Thyroid gland (tissue), 4 donors: ENCODE data around the gene LFNG. TPM values are rescaled to one million over a fixed set of nuclear protein-coding genes. Genes with fewer than 3 reads are reported as not detected.
"Not testable (repeated sequence)": the region's sequence is repeated elsewhere in the genome, so short reads cannot be mapped to it uniquely, and the experiment has no call there.

ENCODE experiments used
- DNase-seq, 2 donors: peaks; one replicate each; pipeline ENCODE4 v3.0.0-alpha.2; 2019
- H3K27ac ChIP-seq, 3 donors: fragments of 200-600 bp; sonication (generic); 1 replicate in 2 of 3; 2 replicates in 1 of 3; pipeline ENCODE4 v1.5.1; 2016 to 2019; ENCODE audit warnings: mild to moderate bottlenecking in 1 of 3, moderate library complexity in 1 of 3
- H3K27me3 ChIP-seq: fragments of 200-600 bp; sonication (generic); one replicate; pipeline ENCODE4 v1.5.1; 2019
- H3K36me3 ChIP-seq, 2 donors: fragments of 200-600 bp; sonication (generic); one replicate each; pipeline ENCODE4 v1.5.1; 2016 to 2019
- H3K4me1 ChIP-seq, 2 donors: fragments of 200-600 bp; sonication (generic); one replicate each; pipeline ENCODE4 v1.5.1; 2017 to 2019
- H3K4me3 ChIP-seq, 3 donors: fragments of 200-600 bp; sonication (generic); replicated peaks in 1 of 3; 1 replicate in 2 of 3; 2 replicates in 1 of 3; pipeline ENCODE4 v1.5.1; 2016; ENCODE audit warnings: mild to moderate bottlenecking in 1 of 3
- H3K9me3 ChIP-seq: fragments of 200-600 bp; sonication (generic); one replicate; pipeline ENCODE4 v1.5.1; 2017
- POLR2A ChIP-seq, 2 donors: fragments of 450-650 bp; IDR thresholded peaks; one replicate each; pipeline ENCODE4 v1.6.1; 2017; ENCODE audit warnings: antibody characterized with exemption in 2 of 2, mild to moderate bottlenecking in 2 of 2, moderate library complexity in 1 of 2
- WGBS, 2 donors: methylation state at CpG; one replicate each; pipeline ENCODE4 v1.1.5; 2017; 5-methylcytosine and 5-hydroxymethylcytosine counted together
- intact Hi-C: fragments of 100-400 bp; cut with DNase I; formaldehyde crosslinking; loops from one replicate; pipeline ENCODE4 v1.15.1; 2023
- total RNA-seq, 4 donors: library from RNA; depleted of rRNA; stranded (reverse); fragments of >200 nt; gene quantifications; one replicate each; pipeline ENCODE4 v1.2.3, GENCODE V29; 2016
- TF ChIP-seq, protein P1 (sequence below), 6 experiments: fragments of 200-600 bp in 3 of 6; fragments of 450-650 bp in 3 of 6; sonication (generic) in 3 of 6; IDR thresholded peaks; one replicate each; pipeline ENCODE4 v1.5.1; 2016 to 2019; ENCODE audit warnings: antibody characterized with exemption in 6 of 6, mild to moderate bottlenecking in 2 of 6, inconsistent platforms in 1 of 6, moderate library complexity in 1 of 6

LFNG gene
- total RNA-seq, 4 donors from 2014 or later, result 3.8 to 6.1 (median 4.8) TPM

DNA sequence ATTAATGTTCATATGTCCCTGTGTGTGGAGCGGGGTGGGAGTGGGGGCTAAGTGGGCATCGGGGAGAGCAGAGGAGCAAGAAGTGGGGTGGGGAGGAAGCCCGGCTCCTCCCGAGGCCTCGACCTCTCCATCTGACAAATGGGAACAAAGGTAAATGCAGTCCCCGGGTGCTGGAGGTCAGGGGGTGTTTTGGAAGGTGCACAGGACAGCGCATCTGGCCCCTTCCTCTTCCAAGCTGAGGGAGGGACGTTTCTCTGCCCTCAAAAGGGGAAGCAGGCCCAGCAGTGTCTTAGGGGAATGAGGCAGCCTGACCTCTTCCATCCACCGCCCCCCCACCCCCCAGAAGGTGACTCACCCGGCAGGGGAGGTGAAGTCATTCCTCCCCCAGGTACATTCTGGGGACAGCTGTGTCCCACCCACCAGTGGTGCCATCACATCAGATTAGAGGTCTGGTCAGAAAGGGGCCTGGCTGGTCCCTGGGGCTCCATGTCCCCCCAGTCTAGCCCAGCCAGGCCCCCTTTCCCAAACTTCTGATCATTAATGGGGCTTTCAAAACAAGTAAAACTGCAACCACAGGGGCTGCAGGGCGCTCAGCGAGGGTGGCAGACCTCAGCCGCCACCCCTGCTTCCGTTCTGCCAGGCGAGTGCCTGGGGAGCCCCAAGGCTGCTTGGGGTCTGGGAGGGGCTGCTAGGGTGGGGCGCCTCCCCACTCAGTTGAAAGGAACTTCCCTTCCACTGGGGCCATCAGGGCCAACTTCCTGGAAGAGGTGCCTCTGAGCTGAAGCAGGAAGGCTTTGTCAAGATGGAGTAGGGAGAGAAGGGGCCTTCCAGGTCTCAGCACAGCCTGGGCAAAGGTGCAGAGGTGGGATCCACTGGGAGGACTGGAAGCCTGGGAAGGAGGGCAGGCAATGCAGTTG lies 10.8 kb downstream of the LFNG start:
- no peak overlapping the region for H3K27ac ChIP-seq
- H3K27me3 ChIP-seq, result no peaks in the 10 kb centered on the region
- no peak overlapping the region for H3K4me3 ChIP-seq
- WGBS, 2 donors, result 72 to 74% methylated on average over 14 to 16 of the region's 16 CpGs
- no peaks in the 10 kb centered on the region for H3K9me3 ChIP-seq
- TF ChIP-seq, protein P1, sequence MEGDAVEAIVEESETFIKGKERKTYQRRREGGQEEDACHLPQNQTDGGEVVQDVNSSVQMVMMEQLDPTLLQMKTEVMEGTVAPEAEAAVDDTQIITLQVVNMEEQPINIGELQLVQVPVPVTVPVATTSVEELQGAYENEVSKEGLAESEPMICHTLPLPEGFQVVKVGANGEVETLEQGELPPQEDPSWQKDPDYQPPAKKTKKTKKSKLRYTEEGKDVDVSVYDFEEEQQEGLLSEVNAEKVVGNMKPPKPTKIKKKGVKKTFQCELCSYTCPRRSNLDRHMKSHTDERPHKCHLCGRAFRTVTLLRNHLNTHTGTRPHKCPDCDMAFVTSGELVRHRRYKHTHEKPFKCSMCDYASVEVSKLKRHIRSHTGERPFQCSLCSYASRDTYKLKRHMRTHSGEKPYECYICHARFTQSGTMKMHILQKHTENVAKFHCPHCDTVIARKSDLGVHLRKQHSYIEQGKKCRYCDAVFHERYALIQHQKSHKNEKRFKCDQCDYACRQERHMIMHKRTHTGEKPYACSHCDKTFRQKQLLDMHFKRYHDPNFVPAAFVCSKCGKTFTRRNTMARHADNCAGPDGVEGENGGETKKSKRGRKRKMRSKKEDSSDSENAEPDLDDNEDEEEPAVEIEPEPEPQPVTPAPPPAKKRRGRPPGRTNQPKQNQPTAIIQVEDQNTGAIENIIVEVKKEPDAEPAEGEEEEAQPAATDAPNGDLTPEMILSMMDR (IDR thresholded peaks at IDR 0.05), result no peak
- no peak for TF ChIP-seq POLR2A (IDR thresholded peaks at IDR 0.05)
- intact Hi-C loops, result no loop called here
- DNase-seq, result no peak
- H3K4me1 ChIP-seq, result peaks cover 0 to 39% of the 10 kb centered on the region in 2 donors
- H3K36me3 ChIP-seq, result no peaks in the 10 kb centered on the region

DNA sequence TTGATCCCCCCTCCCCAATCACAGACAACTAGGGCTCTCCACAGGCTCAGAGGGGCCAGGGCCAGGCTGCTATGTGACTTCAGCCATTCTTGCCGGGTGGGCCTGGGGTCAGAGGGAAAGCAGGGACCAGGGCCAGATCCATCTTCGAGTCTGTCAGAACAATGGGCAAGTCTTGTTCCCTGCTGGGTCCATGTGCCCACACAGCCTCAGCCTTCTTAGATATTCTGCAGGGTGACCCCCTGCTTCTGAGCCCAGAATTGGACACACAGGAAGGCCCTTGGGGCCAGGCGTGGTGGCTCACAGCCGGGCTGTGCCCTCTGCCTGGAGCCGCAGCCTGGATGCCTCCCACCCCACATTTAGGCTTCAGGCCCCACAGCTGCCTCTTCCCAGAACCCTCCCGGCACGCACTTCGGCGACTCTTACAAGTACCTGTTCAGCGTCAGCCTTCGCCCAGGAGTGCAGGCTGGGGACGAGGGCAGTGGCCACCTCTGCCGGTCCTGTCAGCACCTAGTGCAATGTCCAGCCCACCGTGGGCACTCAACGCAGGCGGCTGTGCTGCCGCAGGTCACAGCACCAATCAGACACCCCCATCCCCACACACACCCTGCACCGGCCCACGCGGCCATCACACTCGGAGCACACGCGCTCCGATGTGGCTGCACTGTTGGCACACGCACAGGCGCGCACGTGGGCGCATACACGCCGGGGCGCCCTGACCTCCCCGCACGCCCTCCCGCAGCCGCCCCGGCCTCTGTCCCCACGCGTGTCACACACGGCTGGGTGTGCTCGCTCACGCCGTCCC lies 11.6 kb downstream of the LFNG start:
- H3K27me3 ChIP-seq, intact Hi-C loops, H3K27ac ChIP-seq, H3K9me3 ChIP-seq, H3K36me3 ChIP-seq, H3K4me3 ChIP-seq, DNase-seq: not testable (repeated sequence)
- peaks cover 0 to 39% of the 10 kb centered on the region in 2 donors for H3K4me1 ChIP-seq
- 53 to 57% methylated on average over 13 to 16 of the region's 43 CpGs for WGBS, 2 donors

DNA sequence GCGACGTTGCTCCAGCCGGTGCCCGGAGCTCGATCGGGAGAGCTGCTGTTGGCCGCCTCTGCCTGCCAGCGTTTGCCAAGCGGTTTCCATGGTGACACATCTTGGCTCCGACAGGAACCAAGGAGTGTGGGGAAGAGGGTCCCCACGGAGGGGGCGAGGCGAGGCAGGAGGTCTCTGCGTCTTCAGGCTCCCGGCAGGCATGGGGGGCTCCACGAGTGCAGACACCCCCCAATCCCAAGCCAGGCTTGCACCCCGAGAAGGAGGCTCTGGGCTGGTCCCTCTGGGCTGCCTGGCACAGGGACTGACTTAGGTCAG lies 12.2 kb downstream of the LFNG start:
- H3K27me3 ChIP-seq, intact Hi-C loops, H3K27ac ChIP-seq, H3K36me3 ChIP-seq, H3K9me3 ChIP-seq, DNase-seq, H3K4me3 ChIP-seq: not testable (repeated sequence)
- WGBS, 2 donors, result 31% methylated on average over 4 of the region's 17 CpGs; no CpG with 5 or more reads in 1 of the 2 donors
- H3K4me1 ChIP-seq, result peaks cover 0 to 39% of the 10 kb centered on the region in 2 donors

DNA sequence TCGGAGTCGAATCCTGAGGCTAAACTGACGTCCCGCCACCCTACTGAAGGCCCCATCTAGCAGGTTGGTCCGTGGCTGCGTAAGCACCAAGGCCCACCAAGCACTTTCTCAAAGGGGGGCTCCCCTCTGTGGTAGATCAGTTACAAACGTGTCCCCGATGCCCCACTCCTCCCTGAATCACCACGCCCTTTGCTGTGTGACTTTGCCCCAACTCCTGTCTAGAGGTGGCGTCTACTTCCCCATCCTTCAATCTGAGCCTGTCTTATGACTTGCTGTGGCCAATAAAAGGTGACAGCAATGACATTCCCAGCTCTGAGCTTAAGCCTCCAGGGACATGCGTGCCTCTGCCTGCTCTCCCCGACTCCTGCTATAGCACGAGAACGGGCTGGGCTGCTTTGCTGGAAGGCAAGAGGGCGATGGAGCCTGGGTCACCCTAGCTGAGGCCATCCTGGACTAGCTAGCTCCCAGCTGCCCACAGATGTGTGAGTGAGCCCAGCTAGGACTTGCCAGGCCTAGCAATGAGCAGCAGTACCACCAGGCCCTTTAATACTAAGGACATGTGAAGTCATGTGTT lies 12.7 kb downstream of the LFNG start:
- peaks cover 0 to 39% of the 10 kb centered on the region in 2 donors for H3K4me1 ChIP-seq
- DNase-seq, H3K4me3 ChIP-seq, H3K36me3 ChIP-seq, H3K9me3 ChIP-seq, H3K27me3 ChIP-seq, H3K27ac ChIP-seq, intact Hi-C loops: not testable (repeated sequence)
- WGBS, 2 donors, result 79 to 82% methylated on average over 8 of the region's 15 CpGs

DNA sequence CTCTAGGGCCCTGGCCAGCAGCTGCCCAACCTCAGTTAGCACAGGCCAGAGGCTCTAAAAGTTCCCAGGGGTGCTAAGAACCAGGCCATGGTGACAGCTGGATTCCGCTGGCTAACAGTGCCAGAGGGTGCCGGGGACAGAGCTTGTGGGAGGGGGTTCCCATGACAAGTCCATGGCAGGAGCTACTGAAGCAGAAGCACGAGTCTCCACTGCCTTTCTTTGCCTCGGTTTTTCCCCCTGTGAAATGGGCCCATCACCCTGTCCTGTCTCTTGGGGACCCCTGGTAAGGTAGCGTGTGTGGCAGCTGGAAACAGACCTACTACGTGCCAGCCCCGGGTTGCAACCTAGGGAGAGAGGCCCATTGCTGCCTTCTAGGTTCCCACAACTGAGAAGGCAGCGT lies 13.2 kb downstream of the LFNG start:
- H3K4me3 ChIP-seq, H3K9me3 ChIP-seq, H3K27ac ChIP-seq, intact Hi-C loops, DNase-seq, H3K27me3 ChIP-seq, H3K36me3 ChIP-seq: not testable (repeated sequence)
- WGBS, 2 donors, result 90 to 100% methylated on average over 1 to 3 of the region's 8 CpGs
- H3K4me1 ChIP-seq, result peaks cover 0 to 39% of the 10 kb centered on the region in 2 donors

DNA sequence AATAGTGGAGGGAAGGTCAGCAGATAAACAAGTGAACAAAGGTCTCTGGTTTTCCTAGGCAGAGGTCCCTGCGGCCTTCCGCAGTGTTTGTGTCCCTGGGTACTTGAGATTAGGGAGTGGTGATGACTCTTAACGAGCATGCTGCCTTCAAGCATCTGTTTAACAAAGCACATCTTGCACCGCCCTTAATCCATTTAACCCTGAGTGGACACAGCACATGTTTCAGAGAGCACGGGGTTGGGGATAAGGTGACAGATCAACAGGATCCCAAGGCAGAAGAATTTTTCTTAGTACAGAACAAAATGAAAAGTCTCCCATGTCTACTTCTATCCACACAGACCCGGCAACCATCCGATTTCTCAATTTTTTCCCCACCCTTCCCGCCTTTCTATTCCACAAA lies 14.0 kb downstream of the LFNG start:
- WGBS, 2 donors, result 50 to 63% methylated on average over 1 to 5 of the region's 8 CpGs
- H3K4me1 ChIP-seq, result peaks cover 0 to 32% of the 10 kb centered on the region in 2 donors
- H3K4me3 ChIP-seq, DNase-seq, H3K9me3 ChIP-seq, H3K27me3 ChIP-seq, intact Hi-C loops, H3K36me3 ChIP-seq, H3K27ac ChIP-seq: not testable (repeated sequence)

DNA sequence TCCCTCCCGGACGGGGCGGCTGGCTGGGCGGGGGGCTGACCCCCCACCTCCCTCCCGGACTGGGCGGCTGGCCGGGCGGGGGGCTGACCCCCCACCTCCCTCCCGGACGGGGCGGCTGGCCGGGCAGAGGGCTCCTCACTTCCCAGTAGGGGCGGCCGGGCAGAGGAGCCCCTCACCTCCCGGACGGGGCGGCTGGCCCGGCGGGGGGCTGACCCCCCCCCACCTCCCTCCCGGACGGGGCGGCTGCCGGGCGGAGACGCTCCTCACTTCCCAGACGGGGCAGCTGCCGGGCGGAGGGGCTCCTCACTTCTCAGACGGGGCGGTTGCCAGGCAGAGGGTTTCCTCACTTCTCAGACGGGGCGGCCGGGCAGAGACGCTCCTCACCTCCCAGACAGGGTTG lies 14.6 kb downstream of the LFNG start:
- no CpG with 5 or more reads among the region's 34 CpGs for WGBS, 2 donors
- Histone ChIP-seq H3K36me3 (peaks cover 8 to 14% of the 10 kb centered on the region in 2 donors), H3K4me1 (peaks cover 0 to 26% of the 10 kb centered on the region in 2 donors)
- H3K4me3 ChIP-seq, intact Hi-C loops, H3K27ac ChIP-seq, H3K27me3 ChIP-seq, DNase-seq, H3K9me3 ChIP-seq: not testable (repeated sequence)

DNA sequence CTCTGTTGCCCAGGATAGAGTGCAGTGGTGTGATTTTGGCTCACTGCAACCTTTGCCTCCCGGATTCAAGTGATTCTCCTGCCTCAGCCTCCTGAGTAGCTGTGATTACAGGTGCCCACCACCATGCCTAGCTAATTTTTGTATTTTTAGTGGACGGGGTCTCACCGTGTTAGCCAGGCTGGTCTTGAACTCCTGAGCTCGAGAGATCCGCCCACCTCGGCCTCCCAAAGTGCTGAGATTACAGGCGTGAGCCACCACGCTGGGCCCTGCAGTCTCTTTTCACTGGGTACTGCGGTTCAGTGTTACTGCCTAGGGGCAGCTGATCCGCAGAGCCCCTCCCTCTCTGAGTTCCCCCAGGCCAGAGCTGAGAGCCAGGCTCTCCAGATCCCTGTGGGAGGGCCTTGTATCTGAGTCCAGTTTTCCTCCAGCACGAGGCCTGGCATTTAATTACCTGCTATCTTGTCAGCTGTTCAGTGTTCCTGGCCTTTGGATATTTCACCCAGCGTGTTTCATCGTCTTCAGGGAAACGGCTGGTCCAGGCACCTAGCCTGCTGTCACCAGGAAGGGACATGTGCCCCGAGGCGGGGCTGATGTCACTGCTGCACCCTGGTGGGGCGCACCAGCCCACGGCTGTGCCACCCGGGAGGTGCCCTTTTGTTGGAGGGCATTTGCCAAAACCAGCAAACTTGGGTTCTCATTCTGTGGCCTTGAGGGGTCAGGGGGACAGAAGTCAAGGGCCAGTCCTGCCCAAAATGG lies 16.5 kb downstream of the LFNG start:
- intact Hi-C loops, H3K27ac ChIP-seq, DNase-seq, H3K4me1 ChIP-seq, H3K4me3 ChIP-seq, H3K27me3 ChIP-seq, H3K9me3 ChIP-seq: not testable (repeated sequence)
- H3K36me3 ChIP-seq, result peaks cover 15 to 19% of the 10 kb centered on the region in 2 donors
- WGBS, 2 donors, result 87 to 90% methylated on average over 12 to 18 of the region's 19 CpGs
